Stomach (tissue), 9 donors: Measurements from ENCODE around the gene KIF5A. TPM values are rescaled to one million over a fixed set of nuclear protein-coding genes. Genes with fewer than 3 reads are reported as not detected.

ENCODE experiments used
- DNase-seq, 2 donors: peaks; one replicate each; pipeline versions ENCODE4 v3.0.0 to v3.0.0-alpha.2; 2013 to 2019
- H3K27ac ChIP-seq, 5 donors: fragments of 200-600 bp in 4 of 5; sonication (generic) in 4 of 5; one replicate each; pipeline ENCODE4 v1.5.1; 2013 to 2019; ENCODE audit warnings: mild to moderate bottlenecking in 1 of 5, moderate library complexity in 1 of 5
- H3K27me3 ChIP-seq, 3 donors: fragments of 200-600 bp; sonication (generic); one replicate each; pipeline ENCODE4 v1.5.1; 2017 to 2019; ENCODE audit warnings: mixed run types in 1 of 3
- H3K36me3 ChIP-seq, 4 donors: fragments of 200-600 bp; sonication (generic); 1 replicate in 3 of 4; 2 replicates in 1 of 4; pipeline ENCODE4 v1.5.1; 2016 to 2019
- H3K4me1 ChIP-seq, 4 donors: fragments of 200-600 bp; sonication (generic); one replicate each; pipeline ENCODE4 v1.5.1; 2016 to 2019
- H3K4me3 ChIP-seq, 4 donors: fragments of 200-600 bp; sonication (generic) in 3 of 4; one replicate each; pipeline ENCODE4 v1.5.1; 2016 to 2019; ENCODE audit warnings: mild to moderate bottlenecking in 1 of 4
- H3K9me3 ChIP-seq, 4 donors: fragments of 200-600 bp; sonication (generic); one replicate each; pipeline ENCODE4 v1.5.1; 2016 to 2019
- EP300 ChIP-seq: sonication (generic); formaldehyde crosslinking; IDR thresholded peaks from one replicate; pipeline ENCODE4 v1.6.1; 2017; ENCODE audit warnings: antibody characterized with exemption
- POLR2A ChIP-seq, 4 donors: fragments of 450-650 bp; IDR thresholded peaks; one replicate each; pipeline ENCODE4 v1.6.1; 2016; ENCODE audit warnings: antibody characterized with exemption in 4 of 4, control low read depth in 2 of 4, mild to moderate bottlenecking in 1 of 4, moderate library complexity in 1 of 4
- POLR2AphosphoS5 ChIP-seq, 3 donors: sonication (generic); formaldehyde crosslinking; IDR thresholded peaks; one replicate each; pipeline ENCODE4 v1.6.1; 2016; ENCODE audit warnings: antibody characterized with exemption in 3 of 3
- WGBS, 5 donors: extraction: QIAGEN DNeasy Blood & Tissue Kit in 3 of 5; methylation state at CpG; one replicate each; pipeline versions ENCODE4 v1.1.5 to v1.1.7; 2013 to 2018; 5-methylcytosine and 5-hydroxymethylcytosine counted together
- intact Hi-C: fragments of 100-400 bp; cut with DNase I; formaldehyde crosslinking; loops from one replicate; pipeline ENCODE4 v1.15.1; 2023; ENCODE audit warnings: low total_unique reads
- polyA plus RNA-seq, 3 donors: library from polyadenylated mRNA; stranded (reverse); fragments of 200-250 nt; gene quantifications; one replicate each; pipeline ENCODE4 v1.2.3, GENCODE V29; 2013
- small RNA-seq, 4 donors: library from RNA; depleted of rRNA; stranded (forward); fragments of <200 nt; gene quantifications; one replicate each; pipeline ENCODE3, GENCODE V24; 2016
- total RNA-seq, 5 donors: library from RNA; depleted of rRNA; stranded (reverse); fragments of >200 nt; gene quantifications; one replicate each; pipeline versions ENCODE4 v1.1.0 to v1.2.3, GENCODE V29; 2014 to 2016
- TF ChIP-seq, protein P1 (sequence below), 7 experiments: fragments of 450-650 bp in 4 of 7; fragments of 200-600 bp in 3 of 7; sonication (generic) in 3 of 7; IDR thresholded peaks; one replicate each; pipeline ENCODE4 v1.5.1; 2016 to 2019; ENCODE audit warnings: antibody characterized with exemption in 7 of 7, control low read depth in 2 of 7, mild to moderate bottlenecking in 1 of 7
- donor health status: healthy with polysubstance abuse.
- donor health status: Bipolar disorder and iron deficiency.
- donor health status: healthy.

KIF5A gene
- total and polyA plus RNA-seq, 8 donors = 0.19 to 2.3 (median 1.3) TPM; not detected in 1

DNA sequence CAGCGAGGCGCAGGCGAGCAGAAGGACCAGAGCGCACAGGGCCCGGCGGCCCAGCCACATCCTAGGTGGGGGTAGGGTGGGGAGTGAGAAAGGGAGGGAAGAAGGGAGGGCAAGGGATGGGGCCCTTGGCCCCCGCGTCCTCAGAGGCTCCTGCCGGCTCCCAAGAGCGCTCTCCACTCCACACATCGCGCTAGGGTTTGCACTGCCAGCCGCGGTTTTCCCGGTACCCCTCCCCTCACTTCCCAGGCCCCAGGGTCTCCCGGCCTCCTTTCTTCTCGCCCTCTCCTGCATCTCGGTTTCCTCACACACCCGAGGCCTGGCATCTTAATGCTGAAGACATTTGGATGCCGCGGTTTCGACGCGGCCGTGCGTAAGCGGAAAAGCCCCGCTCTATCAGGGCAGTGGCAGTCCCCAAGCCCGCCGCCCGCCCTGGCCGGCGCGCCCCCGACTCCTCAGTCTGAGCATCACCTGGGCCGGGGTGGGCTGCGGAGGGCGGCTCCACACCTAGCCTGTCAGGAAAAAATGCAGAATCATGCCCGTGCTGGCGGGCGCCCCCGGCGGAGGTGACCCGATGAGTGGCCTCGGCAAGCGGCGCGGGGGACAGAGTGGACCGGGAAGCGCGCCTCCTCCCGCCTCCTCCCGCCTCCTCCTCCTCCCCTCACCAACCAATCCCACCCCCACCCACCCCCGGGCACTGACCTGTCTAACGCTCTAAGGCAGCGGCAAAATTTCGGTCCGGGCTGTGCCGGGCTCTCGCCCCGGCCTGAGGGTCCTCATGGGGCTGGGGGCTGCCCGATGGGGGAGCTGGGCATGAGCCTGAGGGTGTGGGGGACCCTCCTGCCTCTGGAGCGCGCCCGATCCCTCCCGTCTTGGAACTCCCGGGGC is 82.5 kb downstream of the KIF5A start:
- H3K36me3 ChIP-seq = no peaks in the 10 kb centered on the region
- H3K4me1 ChIP-seq = peaks cover 13 to 31% (median 27%) of the 10 kb centered on the region in 4 donors
- WGBS, 5 donors = 1 to 3% (median 2%) methylated on average over 46 to 67 of the region's 67 CpGs
- peaks cover 0 to 84% (median 60%) of the 10 kb centered on the region in 3 donors for H3K27me3 ChIP-seq
- peak overlapping the region in 1 of 5 donors; percentile 60 for H3K27ac ChIP-seq
- peak in 1 of 2 donors; percentile 51 for DNase-seq
- H3K4me3 ChIP-seq = peak overlapping the region; percentile 51 to 64 (median 56)
- H3K9me3 ChIP-seq = no peaks in the 10 kb centered on the region
- intact Hi-C loops = loop anchor here (10.0 kb wide), 1 partner anchor 52 kb away; no protein-coding TSS in a partner anchor
- TF ChIP-seq EP300 (no peak), POLR2AphosphoS5 (IDR thresholded peaks at IDR 0.05) (no peak), POLR2A (IDR thresholded peaks at IDR 0.05) (no peak)
- TF ChIP-seq, protein P1, sequence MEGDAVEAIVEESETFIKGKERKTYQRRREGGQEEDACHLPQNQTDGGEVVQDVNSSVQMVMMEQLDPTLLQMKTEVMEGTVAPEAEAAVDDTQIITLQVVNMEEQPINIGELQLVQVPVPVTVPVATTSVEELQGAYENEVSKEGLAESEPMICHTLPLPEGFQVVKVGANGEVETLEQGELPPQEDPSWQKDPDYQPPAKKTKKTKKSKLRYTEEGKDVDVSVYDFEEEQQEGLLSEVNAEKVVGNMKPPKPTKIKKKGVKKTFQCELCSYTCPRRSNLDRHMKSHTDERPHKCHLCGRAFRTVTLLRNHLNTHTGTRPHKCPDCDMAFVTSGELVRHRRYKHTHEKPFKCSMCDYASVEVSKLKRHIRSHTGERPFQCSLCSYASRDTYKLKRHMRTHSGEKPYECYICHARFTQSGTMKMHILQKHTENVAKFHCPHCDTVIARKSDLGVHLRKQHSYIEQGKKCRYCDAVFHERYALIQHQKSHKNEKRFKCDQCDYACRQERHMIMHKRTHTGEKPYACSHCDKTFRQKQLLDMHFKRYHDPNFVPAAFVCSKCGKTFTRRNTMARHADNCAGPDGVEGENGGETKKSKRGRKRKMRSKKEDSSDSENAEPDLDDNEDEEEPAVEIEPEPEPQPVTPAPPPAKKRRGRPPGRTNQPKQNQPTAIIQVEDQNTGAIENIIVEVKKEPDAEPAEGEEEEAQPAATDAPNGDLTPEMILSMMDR (IDR thresholded peaks at IDR 0.05) = no peak

DNA sequence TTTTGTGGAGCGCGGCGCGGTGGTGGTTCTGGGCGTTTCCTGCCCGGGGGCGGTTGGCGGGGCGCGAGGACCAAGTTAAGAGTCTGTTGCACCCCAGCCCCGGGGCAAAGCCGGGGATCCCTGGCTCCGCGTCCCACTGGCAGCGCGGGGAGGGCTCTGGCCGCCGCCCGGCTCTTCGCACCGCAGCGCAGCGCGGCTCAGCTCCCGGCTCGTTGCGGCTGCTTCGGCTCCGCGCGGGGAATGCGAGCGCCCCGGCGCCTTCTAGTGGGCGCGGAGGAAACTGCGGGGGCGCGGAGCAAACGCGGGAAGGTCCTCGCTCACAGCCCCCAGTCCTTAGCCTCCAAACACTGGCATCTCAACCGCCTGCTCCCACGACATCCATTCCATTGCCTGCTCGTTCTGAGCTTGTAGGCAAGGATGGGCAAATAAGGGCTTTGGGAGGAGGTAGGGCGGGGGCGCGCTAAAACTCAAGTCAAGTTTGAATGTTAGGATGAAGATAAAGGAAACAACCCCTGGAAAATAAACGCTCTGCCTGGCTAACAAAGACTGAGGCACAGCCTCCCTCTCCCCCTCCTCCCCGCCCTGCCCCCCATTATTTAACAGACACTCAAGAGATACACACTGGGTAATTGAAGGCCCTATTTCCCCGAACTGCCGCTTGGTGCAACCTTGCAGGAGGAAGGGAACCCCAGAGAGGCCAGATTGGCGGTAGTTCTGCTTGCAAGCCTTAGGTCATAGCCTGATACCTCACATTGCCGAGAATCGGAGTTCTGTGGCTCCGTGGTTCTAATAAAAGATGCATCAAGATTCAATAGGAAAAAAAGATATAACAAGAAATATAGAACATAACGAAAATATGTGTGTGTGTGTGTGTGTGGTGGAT is 83.4 kb downstream of the KIF5A start, which contains the start of gene B4GALNT1:
B4GALNT1 (minus strand) TSS at position 244 of the 883 bp plus-strand sequence. CDS start 1,069 bp downstream, outside the sequence.
- no peaks in the 10 kb centered on the region for H3K9me3 ChIP-seq
- 2 to 3% (median 3%) methylated on average over 39 to 58 of the region's 58 CpGs for WGBS, 5 donors
- H3K27ac ChIP-seq = peak within 1 kb of the TSS in 1 of 5 donors; percentile 60
- peak within 1 kb of the TSS; percentile 51 to 64 (median 56) for H3K4me3 ChIP-seq
- H3K27me3 ChIP-seq = peaks cover 0 to 77% (median 51%) of the 10 kb centered on the region in 3 donors
- H3K4me1 ChIP-seq = peaks cover 13 to 22% (median 21%) of the 10 kb centered on the region in 4 donors
- intact Hi-C loops = loop anchor here (10.0 kb wide), 1 partner anchor 52 kb away; no protein-coding TSS in a partner anchor
- TF ChIP-seq POLR2AphosphoS5 (IDR thresholded peaks at IDR 0.05) (peak in 2 of 3 donors; percentile 35 to 37), POLR2A (IDR thresholded peaks at IDR 0.05) (no peak), EP300 (no peak)
- TF ChIP-seq, protein P1 (IDR thresholded peaks at IDR 0.05) = peak in 5 of 7 experiments; percentile 70 to 92 (median 89)
- H3K36me3 ChIP-seq = no peaks in the 10 kb centered on the region
- peak; percentile 68 to 88 for DNase-seq

Small RNA genes within 50 kb of the gene (small RNA-seq; reads per million reads assigned to genes)
- 0 to 0.20 (median 0) reads per million in 4 donors for gene MIR616

Other genes starting within 250 kb of the KIF5A start
- gene R3HDM2, start 119.0 kb upstream of the KIF5A start, total RNA-seq = 10 to 100 TPM; 22.8 to 64.3 (median 30.5) TPM
- 10 to 100 TPM; 12.4 to 18.6 (median 13.9) TPM for gene R3HDM2, start 119.0 kb upstream of the KIF5A start, polyA plus RNA-seq
- under 1 TPM in 1 of 5 donors, not detected in 4; 0.37 TPM for gene INHBC, start 115.3 kb upstream of the KIF5A start, total RNA-seq
- not detected for gene INHBC, start 115.3 kb upstream of the KIF5A start, polyA plus RNA-seq
- gene INHBE, start 94.7 kb upstream of the KIF5A start, total RNA-seq = not detected
- gene INHBE, start 94.7 kb upstream of the KIF5A start, polyA plus RNA-seq = not detected
- gene GLI1, start 90.3 kb upstream of the KIF5A start, total RNA-seq = 1 to 10 TPM in 1 of 5 donors, under 1 TPM in 4; 0.14 to 4.0 (median 0.58) TPM
- gene GLI1, start 90.3 kb upstream of the KIF5A start, polyA plus RNA-seq = 1 to 10 TPM in 2 of 3 donors, under 1 TPM in 1; 0.53 to 2.7 (median 1.7) TPM
- gene ARHGAP9, start 70.2 kb upstream of the KIF5A start, total RNA-seq = 10 to 100 TPM in 1 of 5 donors, 1 to 10 TPM in 3, not detected in 1; 2.3 to 28.1 (median 5.8) TPM
- 10 to 100 TPM in 1 of 3 donors, 1 to 10 TPM in 2; 5.8 to 11.1 (median 7.5) TPM for gene ARHGAP9, start 70.2 kb upstream of the KIF5A start, polyA plus RNA-seq
- gene MARS1, start 62.0 kb upstream of the KIF5A start, total RNA-seq = 1,000 to 10,000 TPM in 1 of 5 donors, 100 to 1,000 TPM in 1, 10 to 100 TPM in 3; 37.3 to 1,821 (median 71.6) TPM
- 10 to 100 TPM; 35.1 to 91.2 (median 51.8) TPM for gene MARS1, start 62.0 kb upstream of the KIF5A start, polyA plus RNA-seq
- gene DDIT3, start 29.5 kb upstream of the KIF5A start, total RNA-seq = 100 to 1,000 TPM in 1 of 5 donors, 10 to 100 TPM in 3, 1 to 10 TPM in 1; 7.5 to 159 (median 36.2) TPM
- gene DDIT3, start 29.5 kb upstream of the KIF5A start, polyA plus RNA-seq = 10 to 100 TPM; 49.7 to 83.4 (median 68.7) TPM
- 100 to 1,000 TPM in 1 of 5 donors, 10 to 100 TPM in 3, 1 to 10 TPM in 1; 4.8 to 129 (median 32.2) TPM for gene MBD6, start 27.2 kb upstream of the KIF5A start, total RNA-seq
- gene MBD6, start 27.2 kb upstream of the KIF5A start, polyA plus RNA-seq = 10 to 100 TPM; 23.2 to 30.9 (median 28.7) TPM
- 100 to 1,000 TPM in 3 of 5 donors, 10 to 100 TPM in 2; 28.6 to 177 (median 102) TPM for gene DCTN2, start 2.9 kb upstream of the KIF5A start, total RNA-seq
- gene DCTN2, start 2.9 kb upstream of the KIF5A start, polyA plus RNA-seq = 100 to 1,000 TPM in 2 of 3 donors, 10 to 100 TPM in 1; 90.0 to 168 (median 110) TPM
- gene PIP4K2C, start 41.1 kb downstream of the KIF5A start, total RNA-seq = 100 to 1,000 TPM in 1 of 5 donors, 10 to 100 TPM in 4; 15.9 to 116 (median 46.1) TPM
- gene PIP4K2C, start 41.1 kb downstream of the KIF5A start, polyA plus RNA-seq = 10 to 100 TPM; 14.1 to 39.7 (median 20.1) TPM
- gene DTX3, start 54.8 kb downstream of the KIF5A start, total RNA-seq = 10 to 100 TPM in 3 of 5 donors, 1 to 10 TPM in 2; 5.2 to 49.6 (median 14.3) TPM
- gene DTX3, start 54.8 kb downstream of the KIF5A start, polyA plus RNA-seq = 10 to 100 TPM; 14.6 to 26.9 (median 17.1) TPM
- gene ARHGEF25, start 61.4 kb downstream of the KIF5A start, total RNA-seq = 100 to 1,000 TPM in 1 of 5 donors, 10 to 100 TPM in 4; 18.7 to 220 (median 31.8) TPM
- 10 to 100 TPM; 22.5 to 48.4 (median 24.8) TPM for gene ARHGEF25, start 61.4 kb downstream of the KIF5A start, polyA plus RNA-seq
- 1 to 10 TPM in 1 of 5 donors, not detected in 4; 1.1 TPM for gene B4GALNT1, start 83.2 kb downstream of the KIF5A start, total RNA-seq
- gene B4GALNT1, start 83.2 kb downstream of the KIF5A start, polyA plus RNA-seq = under 1 TPM; 0.31 to 0.75 (median 0.60) TPM
- gene OS9, start 144.1 kb downstream of the KIF5A start, total RNA-seq = 100 to 1,000 TPM; 135 to 408 (median 192) TPM
- gene OS9, start 144.1 kb downstream of the KIF5A start, polyA plus RNA-seq = 100 to 1,000 TPM in 2 of 3 donors, 10 to 100 TPM in 1; 85.8 to 171 (median 137) TPM
- 1 to 10 TPM in 2 of 5 donors, under 1 TPM in 2, not detected in 1; under 0.01 to 5.7 (median 1.5) TPM for gene AGAP2, start 188.7 kb downstream of the KIF5A start, total RNA-seq
- gene AGAP2, start 188.7 kb downstream of the KIF5A start, polyA plus RNA-seq = under 1 TPM; 0.53 to 0.68 (median 0.61) TPM
- gene TSPAN31, start 195.0 kb downstream of the KIF5A start, total RNA-seq = 10 to 100 TPM; 10.1 to 46.8 (median 20.4) TPM
- gene TSPAN31, start 195.0 kb downstream of the KIF5A start, polyA plus RNA-seq = 10 to 100 TPM; 14.7 to 27.5 (median 18.4) TPM
- 100 to 1,000 TPM in 2 of 5 donors, 10 to 100 TPM in 3; 26.3 to 113 (median 39.1) TPM for gene CDK4, start 202.3 kb downstream of the KIF5A start, total RNA-seq
- gene CDK4, start 202.3 kb downstream of the KIF5A start, polyA plus RNA-seq = 10 to 100 TPM; 43.7 to 70.7 (median 57.3) TPM
- 10 to 100 TPM in 1 of 5 donors, 1 to 10 TPM in 4; 1.0 to 14.7 (median 8.7) TPM for gene MARCHF9, start 205.1 kb downstream of the KIF5A start, total RNA-seq
- gene MARCHF9, start 205.1 kb downstream of the KIF5A start, polyA plus RNA-seq = 10 to 100 TPM in 2 of 3 donors, 1 to 10 TPM in 1; 7.0 to 16.0 (median 14.7) TPM
- gene CYP27B1, start 217.0 kb downstream of the KIF5A start, total RNA-seq = 1 to 10 TPM in 4 of 5 donors, not detected in 1; 1.0 to 3.1 (median 1.8) TPM
- gene CYP27B1, start 217.0 kb downstream of the KIF5A start, polyA plus RNA-seq = 1 to 10 TPM in 1 of 3 donors, under 1 TPM in 2; 0.56 to 1.4 (median 0.73) TPM
- gene METTL1, start 222.1 kb downstream of the KIF5A start, total RNA-seq = 10 to 100 TPM in 3 of 5 donors, 1 to 10 TPM in 2; 4.4 to 37.9 (median 13.2) TPM
- gene METTL1, start 222.1 kb downstream of the KIF5A start, polyA plus RNA-seq = 10 to 100 TPM; 13.7 to 24.7 (median 20.2) TPM
- gene EEF1AKMT3, start 222.6 kb downstream of the KIF5A start, total RNA-seq = 10 to 100 TPM in 4 of 5 donors, 1 to 10 TPM in 1; 4.0 to 61.4 (median 16.4) TPM
- gene EEF1AKMT3, start 222.6 kb downstream of the KIF5A start, polyA plus RNA-seq = 1 to 10 TPM; 3.3 to 5.2 (median 3.5) TPM
- gene TSFM, start 232.7 kb downstream of the KIF5A start, total RNA-seq = 10 to 100 TPM in 2 of 5 donors, 1 to 10 TPM in 3; 2.3 to 13.8 (median 8.0) TPM
- 10 to 100 TPM; 32.0 to 39.3 (median 37.0) TPM for gene TSFM, start 232.7 kb downstream of the KIF5A start, polyA plus RNA-seq